Cardiac fibroblast (primary cell): ENCODE data around the gene THSD1.
A peak's percentile ranks its signal among the peaks of the same experiment; 100 is the strongest.

Source experiments
- DNase-seq, 2 donors: peaks; one replicate each; pipeline versions ENCODE4 v3.0.0 to v3.0.0-alpha.2; 2010; ENCODE audit warnings: low read depth in 2 of 2
- H3K4me3 ChIP-seq, 2 donors: replicated peaks in 1 of 2; 1 replicate in 1 of 2; 2 replicates in 1 of 2; pipeline ENCODE4 v1.5.1; 2011; ENCODE audit warnings: low read depth in 2 of 2, low read length in 2 of 2, mild to moderate bottlenecking in 2 of 2, moderate library complexity in 1 of 2
- TF ChIP-seq, protein P1 (sequence below): IDR thresholded peaks from one replicate; pipeline ENCODE4 v1.5.1; 2011; ENCODE audit warnings: low read depth, mild to moderate bottlenecking, low read length, inconsistent platforms

The THSD1 gene

GRCh38 chr13:52361225-52361624 is 44.7 kb downstream of the THSD1 start:
- TF ChIP-seq, protein P1, sequence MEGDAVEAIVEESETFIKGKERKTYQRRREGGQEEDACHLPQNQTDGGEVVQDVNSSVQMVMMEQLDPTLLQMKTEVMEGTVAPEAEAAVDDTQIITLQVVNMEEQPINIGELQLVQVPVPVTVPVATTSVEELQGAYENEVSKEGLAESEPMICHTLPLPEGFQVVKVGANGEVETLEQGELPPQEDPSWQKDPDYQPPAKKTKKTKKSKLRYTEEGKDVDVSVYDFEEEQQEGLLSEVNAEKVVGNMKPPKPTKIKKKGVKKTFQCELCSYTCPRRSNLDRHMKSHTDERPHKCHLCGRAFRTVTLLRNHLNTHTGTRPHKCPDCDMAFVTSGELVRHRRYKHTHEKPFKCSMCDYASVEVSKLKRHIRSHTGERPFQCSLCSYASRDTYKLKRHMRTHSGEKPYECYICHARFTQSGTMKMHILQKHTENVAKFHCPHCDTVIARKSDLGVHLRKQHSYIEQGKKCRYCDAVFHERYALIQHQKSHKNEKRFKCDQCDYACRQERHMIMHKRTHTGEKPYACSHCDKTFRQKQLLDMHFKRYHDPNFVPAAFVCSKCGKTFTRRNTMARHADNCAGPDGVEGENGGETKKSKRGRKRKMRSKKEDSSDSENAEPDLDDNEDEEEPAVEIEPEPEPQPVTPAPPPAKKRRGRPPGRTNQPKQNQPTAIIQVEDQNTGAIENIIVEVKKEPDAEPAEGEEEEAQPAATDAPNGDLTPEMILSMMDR: no peak

GRCh38 chr13:52359534-52359933 is 46.4 kb downstream of the THSD1 start:
- no peak overlapping the region for H3K4me3 ChIP-seq
- peak in 1 of 2 donors; percentile 70 for DNase-seq
- TF ChIP-seq, protein P1: no peak

More at GRCh38 chr13:52361225-52361624, 44.7 kb downstream of the THSD1 start:
- H3K4me3 ChIP-seq: no peak overlapping the region
- DNase-seq: no peak

DNA sequence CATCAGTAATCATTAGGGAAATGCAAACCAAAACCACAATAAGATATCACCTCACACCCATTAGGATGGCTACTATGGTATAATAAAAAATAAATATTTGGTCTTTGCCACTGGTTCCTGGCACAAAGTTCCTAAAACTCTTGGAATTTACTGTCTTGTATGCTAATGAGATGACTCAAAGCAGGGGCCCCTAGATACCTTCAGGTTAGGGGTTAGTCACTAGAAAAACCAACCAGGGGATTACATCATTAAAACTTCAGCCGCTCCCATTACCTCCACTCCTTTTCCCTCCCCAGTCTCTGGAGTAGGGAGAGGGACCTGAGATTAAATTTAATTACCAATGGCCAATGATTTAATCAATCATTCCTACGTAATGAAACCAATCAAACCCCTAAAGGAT is 49.6 kb downstream of the THSD1 start:
- DNase-seq: peak; percentile 35 to 73
- H3K4me3 ChIP-seq: no peak overlapping the region
- TF ChIP-seq, protein P1: no peak

GRCh38 chr13:52353193-52353592 is 52.8 kb downstream of the THSD1 start:
- peak; percentile 49 to 70 for DNase-seq
- TF ChIP-seq, protein P1: no peak
- no peak overlapping the region for H3K4me3 ChIP-seq

GRCh38 chr13:52348983-52349780 is 56.8 kb downstream of the THSD1 start:
- TF ChIP-seq, protein P1: no peak
- no peak overlapping the region for H3K4me3 ChIP-seq
- peak; percentile 48 to 79 for DNase-seq

DNA sequence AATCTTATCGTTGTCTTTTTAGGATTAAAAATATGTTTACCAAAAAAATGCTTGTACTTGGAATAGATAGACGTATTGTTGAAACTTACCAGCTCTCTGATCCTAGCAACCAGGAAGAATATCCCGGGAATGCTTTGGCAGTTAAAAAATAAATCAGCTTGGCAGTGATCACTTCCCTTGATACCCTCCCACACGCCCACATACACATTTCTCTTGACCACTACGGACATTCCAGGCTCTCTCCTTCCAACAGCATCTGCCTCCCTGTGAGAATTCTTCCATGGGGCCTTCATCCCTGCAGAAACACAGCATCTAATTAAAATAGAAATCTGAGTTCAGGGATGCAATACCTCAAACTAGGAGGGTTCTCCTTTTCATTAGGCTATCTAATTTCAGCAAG is 57.9 kb downstream of the THSD1 start:
- TF ChIP-seq, protein P1: no peak
- H3K4me3 ChIP-seq: no peak overlapping the region
- DNase-seq: peak; percentile 67 to 94
